A172 (cell line): ENCODE measurements around the gene PSMC5. TPM values are rescaled to one million over a fixed set of nuclear protein-coding genes. Genes with fewer than 3 reads are reported as not detected.
A peak's percentile ranks its signal among the peaks of the same experiment; 100 is the strongest.

ENCODE experiments used
- DNase-seq: peaks from one replicate; pipeline ENCODE4 v3.0.0-alpha.2; 2015; ENCODE audit warnings: low spot score
- total RNA-seq: library from RNA; depleted of rRNA; stranded (reverse); fragments of >200 nt; shearing (Covaris generic); gene quantifications from 2 replicates; pipeline ENCODE4 v1.2.3, GENCODE V29; 2014

The PSMC5 gene
- total RNA-seq, 1 experiment from 2014 or later = 51.2 TPM

GRCh38 chr17:63820963-63821561 is 6.2 kb upstream of the PSMC5 start:
- DNase-seq = no peak

GRCh38 chr17:63821804-63822203 is 5.4 kb upstream of the PSMC5 start:
- DNase-seq = no peak

DNA sequence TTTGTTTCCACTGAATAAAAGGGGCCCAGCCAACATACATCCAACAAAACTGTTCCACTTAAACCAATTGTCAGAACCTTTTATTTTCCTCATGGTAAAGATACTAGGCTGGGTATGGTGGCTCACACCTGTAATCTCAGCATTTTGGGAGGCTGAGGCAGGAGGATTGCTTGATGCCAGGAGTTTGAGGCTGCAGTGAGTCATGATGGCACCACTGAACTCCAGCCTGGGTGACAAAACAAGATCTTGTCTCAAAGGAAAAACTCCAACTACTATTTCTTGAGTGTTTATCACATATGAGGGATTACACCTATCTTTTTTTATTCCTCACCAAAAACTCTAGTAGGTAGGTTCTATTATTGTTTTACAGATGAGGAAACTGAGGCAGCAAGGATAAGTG is 4.7 kb upstream of the PSMC5 start:
- no peak for DNase-seq

DNA sequence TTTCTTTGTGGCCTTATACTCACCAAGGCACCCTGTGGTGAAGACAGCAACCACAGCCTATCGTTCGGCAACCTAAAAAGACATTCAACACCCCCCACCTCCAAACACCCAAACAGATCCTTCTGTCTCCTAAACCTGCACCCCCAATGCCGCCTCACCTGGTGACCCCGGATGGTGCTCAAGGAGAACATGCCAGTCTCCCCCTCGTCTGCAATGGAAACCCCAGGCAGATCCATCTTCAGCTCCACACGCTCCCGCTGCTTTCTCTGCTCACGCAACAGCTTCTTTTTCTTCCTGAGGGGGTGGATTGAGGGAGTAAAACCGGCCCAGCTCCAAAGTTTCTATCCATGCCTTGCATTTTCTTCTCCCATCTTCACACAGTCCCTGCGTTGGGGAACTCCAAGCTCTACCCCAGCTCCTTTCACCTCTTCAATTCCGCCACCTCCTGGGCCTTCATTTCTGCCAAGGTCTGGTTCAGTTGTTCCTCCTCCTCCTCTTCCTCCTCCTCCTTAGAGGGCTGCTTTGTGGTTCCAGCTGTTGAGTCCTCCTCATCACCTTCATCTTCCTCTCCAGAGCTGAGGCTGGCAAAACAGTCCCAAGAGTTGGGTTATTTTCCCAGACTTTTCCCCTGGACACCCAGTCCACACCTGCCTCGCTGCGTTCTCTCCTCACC is 3.4 kb upstream of the PSMC5 start:
- DNase-seq = no peak

DNA sequence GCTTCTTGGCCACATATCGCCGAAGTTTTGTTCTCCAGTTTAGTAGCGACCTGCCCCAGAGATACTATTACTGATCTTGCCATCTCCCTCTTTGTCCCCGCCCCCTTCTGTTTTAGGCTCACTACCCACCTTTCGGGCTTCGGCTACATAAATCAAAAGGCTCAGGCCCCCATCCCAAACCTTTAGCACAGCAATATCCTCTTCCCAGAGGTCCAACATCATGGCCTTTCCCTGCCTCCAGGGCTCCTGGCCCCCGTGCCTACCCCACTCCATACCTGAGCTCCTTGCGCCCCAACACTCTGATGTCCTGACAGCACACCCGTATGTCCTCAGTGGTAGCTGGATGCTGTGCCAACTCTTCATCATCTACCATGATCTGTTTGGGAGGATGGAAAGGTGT is 2.9 kb upstream of the PSMC5 start:
- DNase-seq = no peak

- no peak for DNase-seq
Observed at GRCh38 chr17:63826468-63827001, 696 bp upstream of the PSMC5 start.

- peak; percentile 10 for DNase-seq
Observed at GRCh38 chr17:63827801-63828221, 580 bp downstream of the PSMC5 start.

DNA sequence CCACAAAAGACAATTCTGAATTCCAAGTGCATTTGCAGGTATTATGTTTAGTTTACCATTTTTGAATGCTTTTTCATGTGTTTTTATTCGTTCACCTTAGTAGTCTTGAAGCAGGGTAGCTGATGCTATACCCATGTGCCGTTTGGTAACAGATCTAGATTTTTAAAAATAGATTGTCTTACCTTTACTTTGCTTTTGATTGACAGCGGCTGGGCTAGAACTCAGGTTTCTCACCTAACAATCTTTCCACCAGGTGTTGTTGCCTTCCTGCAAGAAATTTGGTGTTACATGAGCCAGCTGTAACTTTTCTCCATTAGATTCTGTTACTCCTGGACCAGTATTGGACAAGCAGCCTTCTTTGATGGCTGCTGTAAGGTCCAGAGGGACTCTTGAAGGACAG is 1.7 kb downstream of the PSMC5 start:
- no peak for DNase-seq

DNA sequence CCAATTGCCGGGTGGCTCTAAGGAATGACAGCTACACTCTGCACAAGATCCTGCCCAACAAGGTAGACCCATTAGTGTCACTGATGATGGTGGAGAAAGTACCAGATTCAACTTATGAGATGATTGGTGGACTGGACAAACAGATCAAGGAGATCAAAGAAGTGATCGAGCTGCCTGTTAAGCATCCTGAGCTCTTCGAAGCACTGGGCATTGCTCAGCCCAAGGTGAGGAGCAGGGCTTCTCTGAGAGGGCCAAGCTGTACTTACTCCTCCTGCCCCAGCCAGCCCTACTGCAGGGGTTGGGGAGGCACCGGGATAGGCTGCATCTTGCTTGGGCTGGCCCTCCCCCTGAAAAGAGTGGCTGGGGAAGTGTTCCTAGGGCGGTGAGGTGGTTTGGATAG is 3.0 kb downstream of the PSMC5 start:
- no peak for DNase-seq

DNA sequence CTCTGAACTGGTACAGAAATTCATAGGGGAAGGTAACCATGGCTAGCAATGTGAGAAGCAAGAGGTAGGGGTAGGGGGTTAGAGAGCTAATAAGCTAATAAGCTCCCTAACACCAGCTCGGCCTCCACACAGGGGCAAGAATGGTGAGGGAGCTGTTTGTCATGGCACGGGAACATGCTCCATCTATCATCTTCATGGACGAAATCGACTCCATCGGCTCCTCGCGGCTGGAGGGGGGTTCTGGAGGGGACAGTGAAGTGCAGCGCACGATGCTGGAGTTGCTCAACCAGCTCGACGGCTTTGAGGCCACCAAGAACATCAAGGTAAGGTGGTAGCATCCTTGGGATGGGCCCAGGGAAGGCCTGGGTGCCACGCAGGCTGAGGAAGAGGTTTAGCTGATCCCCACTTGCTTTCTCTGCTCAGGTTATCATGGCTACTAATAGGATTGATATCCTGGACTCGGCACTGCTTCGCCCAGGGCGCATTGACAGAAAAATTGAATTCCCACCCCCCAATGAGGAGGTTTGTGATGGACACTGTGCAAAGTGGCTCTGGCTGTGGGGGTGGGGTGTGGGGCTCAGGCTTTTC is 3.8 kb downstream of the PSMC5 start:
- no peak for DNase-seq

DNA sequence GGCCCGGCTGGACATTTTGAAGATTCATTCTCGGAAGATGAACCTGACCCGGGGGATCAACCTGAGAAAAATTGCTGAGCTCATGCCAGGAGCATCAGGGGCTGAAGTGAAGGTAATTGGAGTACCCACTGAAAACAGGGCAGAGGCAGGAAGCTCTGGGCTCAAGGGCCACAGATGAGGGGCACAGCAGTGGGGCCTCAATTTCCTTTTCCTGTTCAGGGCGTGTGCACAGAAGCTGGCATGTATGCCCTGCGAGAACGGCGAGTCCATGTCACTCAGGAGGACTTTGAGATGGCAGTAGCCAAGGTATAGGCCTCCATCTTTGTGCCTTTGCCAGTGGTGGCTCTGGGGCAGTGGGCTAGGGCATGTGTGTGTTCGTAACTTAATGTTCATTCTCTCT is 4.3 kb downstream of the PSMC5 start:
- DNase-seq = no peak

DNA sequence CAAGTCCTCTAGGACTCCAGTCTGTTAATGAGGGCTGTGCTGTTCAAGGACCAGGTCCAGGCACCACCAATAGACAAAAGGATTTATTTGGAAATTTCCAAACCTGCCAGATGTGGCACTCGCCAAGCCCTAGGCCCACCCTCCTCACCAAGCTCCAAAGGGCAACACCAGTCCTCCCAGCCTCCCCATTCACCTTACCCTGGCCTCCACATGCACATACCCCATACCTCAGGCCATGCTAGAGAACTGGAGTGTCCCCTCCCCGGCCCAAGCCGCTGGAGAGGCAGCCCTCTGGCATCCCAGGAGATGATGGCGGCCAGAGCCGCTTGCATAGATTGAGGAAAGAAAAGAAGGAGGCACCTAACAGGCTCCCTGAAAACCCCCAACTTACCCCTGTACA is 4.8 kb downstream of the PSMC5 start:
- DNase-seq = no peak

DNA sequence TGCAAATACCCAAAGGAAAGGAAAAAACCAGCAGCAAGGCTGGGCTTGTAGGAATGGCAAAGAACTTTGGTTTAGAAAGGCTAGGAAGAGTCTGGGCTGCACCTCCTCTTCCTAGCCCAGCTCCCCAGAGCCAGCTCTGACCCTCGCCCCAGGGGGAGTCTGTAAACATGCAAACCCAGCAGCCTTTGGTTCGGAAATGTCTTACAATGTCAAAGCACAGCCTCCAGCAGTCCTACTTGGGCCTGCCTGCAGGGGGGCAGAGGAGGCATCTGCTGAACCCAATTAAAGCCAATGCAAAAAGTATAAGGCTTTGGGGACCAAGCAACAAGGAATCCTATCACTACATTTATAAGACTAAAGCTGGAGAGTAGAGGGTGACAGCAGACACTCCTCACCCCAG is 5.2 kb downstream of the PSMC5 start:
- DNase-seq = no peak

DNA sequence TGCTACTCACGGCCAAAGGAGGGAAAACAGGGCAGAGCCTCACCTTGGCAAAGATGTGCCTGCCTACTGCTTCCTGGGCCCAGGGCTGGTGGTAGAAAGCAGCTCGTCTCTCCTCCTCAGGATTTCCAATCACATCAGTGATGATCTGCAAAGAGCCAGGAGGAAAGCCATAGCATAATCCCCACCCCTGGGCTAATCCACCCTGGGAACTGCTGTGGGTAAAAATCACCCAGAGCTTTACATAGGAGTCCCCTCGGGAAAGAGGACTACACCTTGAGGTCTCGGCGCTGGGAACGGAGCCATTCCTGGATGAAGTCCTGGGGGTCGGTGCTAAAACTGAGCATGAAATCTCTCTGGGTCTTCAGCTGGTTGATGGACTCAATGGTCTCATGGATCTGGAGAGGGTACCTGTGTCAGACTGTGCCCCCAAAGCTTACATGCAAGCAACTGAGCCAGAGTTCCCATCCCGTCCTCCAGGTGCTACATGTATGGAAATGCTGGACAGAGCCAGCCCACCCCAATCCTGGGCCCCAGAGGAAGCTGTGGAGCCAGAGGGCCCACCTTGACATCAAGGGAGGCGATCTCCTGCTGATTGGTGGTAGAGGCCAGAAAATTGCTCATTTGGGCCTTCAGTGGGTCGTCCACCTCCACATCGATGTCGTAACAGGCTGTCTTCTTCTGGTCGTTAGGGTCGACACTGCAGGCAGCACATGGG is 6.0 kb downstream of the PSMC5 start:
- DNase-seq = no peak

GRCh38 chr17:63833741-63834373 is 6.6 kb downstream of the PSMC5 start:
- DNase-seq = no peak

- peak; percentile 83 for DNase-seq
Observed at GRCh38 chr17:63834431-63835166, 7.4 kb downstream of the PSMC5 start.

- no peak for DNase-seq
Observed at GRCh38 chr17:63835167-63835720, 8.0 kb downstream of the PSMC5 start.

- no peak for DNase-seq
Observed at GRCh38 chr17:63836811-63837210, 9.6 kb downstream of the PSMC5 start.

DNA sequence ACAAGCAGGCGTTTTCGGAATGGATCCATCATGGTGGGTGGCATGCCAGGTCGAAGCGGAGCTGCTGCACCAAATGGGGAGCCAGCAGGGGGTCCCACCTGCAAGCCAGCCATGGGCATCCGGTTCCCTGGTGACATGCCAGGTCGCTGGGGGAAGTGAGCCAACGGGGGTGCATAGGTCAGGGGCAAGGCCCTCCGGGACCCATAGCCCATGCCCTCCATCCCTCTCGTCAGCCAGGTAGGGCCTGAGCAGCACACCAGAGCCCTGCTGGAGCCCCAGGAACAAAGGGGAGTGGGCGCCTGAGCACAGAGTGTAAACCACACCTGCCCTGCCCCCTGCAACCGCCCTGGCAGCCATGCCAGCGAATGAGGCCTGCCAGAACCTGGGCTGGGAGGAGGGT is 10.2 kb downstream of the PSMC5 start:
- no peak for DNase-seq

DNA sequence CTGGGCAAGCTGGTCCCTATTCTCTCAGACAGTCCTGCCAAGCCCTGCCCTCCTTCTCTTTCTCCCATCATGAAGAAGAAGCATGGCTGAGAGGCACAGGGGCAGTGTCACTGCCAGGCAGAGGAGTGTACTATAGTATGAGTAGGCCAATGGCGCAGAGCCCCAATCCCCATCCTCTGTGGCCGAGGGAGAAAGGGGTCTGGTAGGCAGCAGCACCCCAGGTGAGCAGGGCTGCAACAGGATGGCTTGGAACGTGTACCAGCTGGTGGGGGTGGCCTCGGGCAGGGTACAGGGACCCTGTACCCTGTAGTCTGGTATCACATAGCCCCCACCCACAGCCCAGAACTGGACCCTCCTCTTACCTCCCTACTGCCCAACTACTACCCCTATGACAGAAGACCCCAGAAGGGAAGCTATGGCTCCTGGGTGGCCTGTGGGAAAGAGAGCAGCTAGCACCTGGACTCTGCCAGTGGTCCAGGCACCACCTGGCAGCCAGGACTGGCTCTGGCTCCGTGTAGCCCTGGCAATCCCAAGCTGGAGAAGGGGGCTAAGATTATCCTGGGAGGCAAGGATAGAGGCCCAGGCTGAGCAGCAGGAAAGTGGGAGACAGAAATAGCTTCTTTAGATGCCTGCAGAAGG is 10.8 kb downstream of the PSMC5 start:
- DNase-seq = no peak
